Mesothelial cell of epicardium (in vitro differentiated cells): ENCODE results near the gene PLA2G4C. TPM values are rescaled to one million over a fixed set of nuclear protein-coding genes. Genes with fewer than 3 reads are reported as not detected.

Experiments used
- DNase-seq, 2 experiments: peaks; one replicate each; pipeline ENCODE4 v3.0.0; 2021; ENCODE audit warnings: low spot score in 2 of 2; ENCODE audit not compliant: unreplicated experiment in 2 of 2
- H3K27ac Mint-ChIP-seq: 2 replicates; pipeline ENCODE4 v1.8.0; 2021; ENCODE audit warnings: mixed read lengths
- H3K27me3 Mint-ChIP-seq: 2 replicates; pipeline ENCODE4 v1.8.0; 2021; ENCODE audit warnings: low read depth, mixed read lengths
- H3K36me3 Mint-ChIP-seq: 2 replicates; pipeline ENCODE4 v1.8.0; 2021; ENCODE audit warnings: mixed read lengths
- H3K4me1 Mint-ChIP-seq: 2 replicates; pipeline ENCODE4 v1.8.0; 2021; ENCODE audit warnings: mixed read lengths
- H3K4me3 Mint-ChIP-seq: 2 replicates; pipeline ENCODE4 v1.8.0; 2021; ENCODE audit warnings: mild to moderate bottlenecking, moderate library complexity, mixed read lengths
- H3K9me3 Mint-ChIP-seq: 2 replicates; pipeline ENCODE4 v1.8.0; 2021; ENCODE audit warnings: mixed read lengths
- CTCF ChIP-seq: fragments of 200-600 bp; sonication (generic); IDR thresholded peaks from one replicate; pipeline ENCODE4 v1.5.0; 2021; ENCODE audit warnings: antibody characterized with exemption; ENCODE audit not compliant: unreplicated experiment
- total RNA-seq: library from RNA; stranded (reverse); gene quantifications from 3 replicates; pipeline ENCODE4 v1.2.1, GENCODE V29; 2021

PLA2G4C gene
- total RNA-seq, 1 donor from 2014 or later = 2.5 TPM

- H3K27me3 Mint-ChIP-seq = no peaks in the 10 kb centered on the region
- no peaks in the 10 kb centered on the region for H3K9me3 Mint-ChIP-seq
- H3K4me3 Mint-ChIP-seq = no peak overlapping the region
- no peak overlapping the region for H3K27ac Mint-ChIP-seq
- DNase-seq = no peak
- no peak for TF ChIP-seq CTCF
- no peaks in the 10 kb centered on the region for H3K4me1 Mint-ChIP-seq
- peaks cover 22% of the 10 kb centered on the region for H3K36me3 Mint-ChIP-seq
These were observed 38.0 kb upstream of the PLA2G4C start for GRCh38 chr19:48148576-48148975.

- no peak for TF ChIP-seq CTCF
- Mint-ChIP-seq H3K36me3 (peaks cover 27% of the 10 kb centered on the region), H3K27me3 (no peaks in the 10 kb centered on the region), H3K27ac (no peak overlapping the region), H3K4me1 (no peaks in the 10 kb centered on the region), H3K4me3 (no peak overlapping the region), H3K9me3 (no peaks in the 10 kb centered on the region)
- DNase-seq = no peak
These were observed 37.1 kb upstream of the PLA2G4C start for GRCh38 chr19:48147597-48148175.

- Mint-ChIP-seq H3K4me3 (no peak overlapping the region), H3K27ac (no peak overlapping the region), H3K9me3 (no peaks in the 10 kb centered on the region), H3K27me3 (no peaks in the 10 kb centered on the region), H3K36me3 (peaks cover 35% of the 10 kb centered on the region), H3K4me1 (peaks cover 9% of the 10 kb centered on the region)
- no peak for DNase-seq
- TF ChIP-seq CTCF = no peak
These were observed 28.4 kb upstream of the PLA2G4C start for GRCh38 chr19:48139053-48139452.

GRCh38 chr19:48137411-48137810 is 26.8 kb upstream of the PLA2G4C start:
- Mint-ChIP-seq H3K27me3 (no peaks in the 10 kb centered on the region), H3K4me3 (no peak overlapping the region), H3K27ac (no peak overlapping the region), H3K9me3 (no peaks in the 10 kb centered on the region), H3K36me3 (peaks cover 28% of the 10 kb centered on the region), H3K4me1 (peaks cover 9% of the 10 kb centered on the region)
- TF ChIP-seq CTCF = no peak
- no peak for DNase-seq

- H3K36me3 Mint-ChIP-seq = peaks cover 31% of the 10 kb centered on the region
- H3K27ac Mint-ChIP-seq = no peak overlapping the region
- H3K4me3 Mint-ChIP-seq = no peak overlapping the region
- no peak for TF ChIP-seq CTCF
- no peaks in the 10 kb centered on the region for H3K27me3 Mint-ChIP-seq
- no peaks in the 10 kb centered on the region for H3K9me3 Mint-ChIP-seq
- peaks cover 9% of the 10 kb centered on the region for H3K4me1 Mint-ChIP-seq
- no peak for DNase-seq
These were observed 25.9 kb upstream of the PLA2G4C start for GRCh38 chr19:48136547-48136946.

GRCh38 chr19:48135411-48135810 is 24.8 kb upstream of the PLA2G4C start:
- H3K36me3 Mint-ChIP-seq = peaks cover 34% of the 10 kb centered on the region
- peaks cover 4% of the 10 kb centered on the region for H3K4me1 Mint-ChIP-seq
- no peak overlapping the region for H3K4me3 Mint-ChIP-seq
- TF ChIP-seq CTCF = no peak
- H3K27me3 Mint-ChIP-seq = no peaks in the 10 kb centered on the region
- peak overlapping the region; percentile 36 for H3K27ac Mint-ChIP-seq
- H3K9me3 Mint-ChIP-seq = no peaks in the 10 kb centered on the region
- no peak for DNase-seq
